ENCODE data around the gene PCSK7. TPM values are rescaled to one million over a fixed set of nuclear protein-coding genes. Genes with fewer than 3 reads are reported as not detected.

The PCSK7 gene
- total and polyA plus RNA-seq, 4 donors = 7.3 to 32.3 (median 16.2) TPM

GRCh38 chr11:117217141-117218084 lies 14.5 kb downstream of the PCSK7 start:
- Histone ChIP-seq H3K27ac (ENCODE audit: low read depth in 1 of 2, low read length in 2 of 2) (peak overlapping the region; percentile 39 to 50), H3K4me1 (ENCODE audit: control insufficient read depth in 4 of 4, insufficient read depth in 4 of 4, low read length in 3 of 4) (peaks cover 0 to 9% (median 0%) of the 10 kb centered on the region in 4 donors), H3K27me3 (ENCODE audit: control insufficient read depth in 4 of 4, insufficient read depth in 4 of 4, low read length in 3 of 4) (no peaks in the 10 kb centered on the region), H3K9me3 (ENCODE audit: control insufficient read depth in 4 of 4, low read length in 3 of 4) (no peaks in the 10 kb centered on the region), H3K36me3 (ENCODE audit: control insufficient read depth in 4 of 4, insufficient read depth in 3 of 4, low read depth in 1 of 4, low read length in 3 of 4) (peaks cover 4 to 72% (median 54%) of the 10 kb centered on the region in 4 donors), H3K9ac (ENCODE audit: low read depth in 1 of 2, low read length in 2 of 2) (no peak overlapping the region), H3K4me3 (ENCODE audit: low read depth in 1 of 3, low read length in 3 of 3) (no peak overlapping the region)
- TF ChIP-seq, protein P1, sequence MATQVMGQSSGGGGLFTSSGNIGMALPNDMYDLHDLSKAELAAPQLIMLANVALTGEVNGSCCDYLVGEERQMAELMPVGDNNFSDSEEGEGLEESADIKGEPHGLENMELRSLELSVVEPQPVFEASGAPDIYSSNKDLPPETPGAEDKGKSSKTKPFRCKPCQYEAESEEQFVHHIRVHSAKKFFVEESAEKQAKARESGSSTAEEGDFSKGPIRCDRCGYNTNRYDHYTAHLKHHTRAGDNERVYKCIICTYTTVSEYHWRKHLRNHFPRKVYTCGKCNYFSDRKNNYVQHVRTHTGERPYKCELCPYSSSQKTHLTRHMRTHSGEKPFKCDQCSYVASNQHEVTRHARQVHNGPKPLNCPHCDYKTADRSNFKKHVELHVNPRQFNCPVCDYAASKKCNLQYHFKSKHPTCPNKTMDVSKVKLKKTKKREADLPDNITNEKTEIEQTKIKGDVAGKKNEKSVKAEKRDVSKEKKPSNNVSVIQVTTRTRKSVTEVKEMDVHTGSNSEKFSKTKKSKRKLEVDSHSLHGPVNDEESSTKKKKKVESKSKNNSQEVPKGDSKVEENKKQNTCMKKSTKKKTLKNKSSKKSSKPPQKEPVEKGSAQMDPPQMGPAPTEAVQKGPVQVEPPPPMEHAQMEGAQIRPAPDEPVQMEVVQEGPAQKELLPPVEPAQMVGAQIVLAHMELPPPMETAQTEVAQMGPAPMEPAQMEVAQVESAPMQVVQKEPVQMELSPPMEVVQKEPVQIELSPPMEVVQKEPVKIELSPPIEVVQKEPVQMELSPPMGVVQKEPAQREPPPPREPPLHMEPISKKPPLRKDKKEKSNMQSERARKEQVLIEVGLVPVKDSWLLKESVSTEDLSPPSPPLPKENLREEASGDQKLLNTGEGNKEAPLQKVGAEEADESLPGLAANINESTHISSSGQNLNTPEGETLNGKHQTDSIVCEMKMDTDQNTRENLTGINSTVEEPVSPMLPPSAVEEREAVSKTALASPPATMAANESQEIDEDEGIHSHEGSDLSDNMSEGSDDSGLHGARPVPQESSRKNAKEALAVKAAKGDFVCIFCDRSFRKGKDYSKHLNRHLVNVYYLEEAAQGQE (IDR thresholded peaks at IDR 0.05) = peak; percentile 33
- TF ChIP-seq SP1 (IDR thresholded peaks at IDR 0.05) (peak; percentile 63), EGR1 (IDR thresholded peaks at IDR 0.05; ENCODE audit: low read depth in 2 of 2) (no peak), NR2F2 (IDR thresholded peaks at IDR 0.05) (peak; percentile 93), RXRA (IDR thresholded peaks at IDR 0.05) (peak; percentile 52 to 61)
- TF ChIP-seq, protein P2, sequence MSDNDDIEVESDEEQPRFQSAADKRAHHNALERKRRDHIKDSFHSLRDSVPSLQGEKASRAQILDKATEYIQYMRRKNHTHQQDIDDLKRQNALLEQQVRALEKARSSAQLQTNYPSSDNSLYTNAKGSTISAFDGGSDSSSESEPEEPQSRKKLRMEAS (IDR thresholded peaks at IDR 0.05) = no peak
- WGBS = 81% methylated on average over 11 of the region's 11 CpGs
- DNase-seq (ENCODE audit: low spot score) = no peak

DNA sequence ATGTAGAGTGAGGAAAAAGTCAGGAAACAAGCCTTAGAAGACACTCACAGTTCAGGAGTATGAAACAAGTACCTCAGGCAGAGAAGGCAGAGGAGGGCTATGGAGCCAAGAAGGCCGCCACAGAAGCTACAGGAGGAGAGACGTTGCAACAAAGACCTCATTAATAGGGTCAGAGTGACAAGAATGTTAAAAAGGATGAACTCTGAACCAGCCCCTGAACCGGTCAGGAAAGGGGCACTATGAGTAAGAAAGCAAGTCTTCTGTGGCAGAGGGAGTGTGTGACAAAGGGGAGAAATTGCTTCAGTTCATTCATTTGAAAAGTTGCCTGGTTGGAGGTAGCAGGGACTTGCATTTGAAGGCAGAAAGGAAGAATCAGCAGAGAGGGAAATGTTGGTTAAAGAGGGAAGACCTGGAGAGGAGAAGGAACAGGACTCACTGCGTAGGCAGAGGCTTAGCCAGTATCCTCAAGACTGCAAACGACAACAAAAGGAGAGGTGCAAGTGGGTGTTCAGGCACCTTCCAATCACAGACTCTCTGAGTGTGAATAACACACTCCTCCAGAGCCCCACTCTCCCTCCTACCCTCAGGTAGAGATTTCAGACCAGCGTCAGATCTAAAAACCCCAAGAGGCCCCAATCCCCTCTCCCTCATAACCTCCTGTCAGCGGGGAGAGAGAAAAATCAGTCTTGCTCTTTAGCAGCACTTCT lies 17.3 kb downstream of the PCSK7 start:
- Histone ChIP-seq H3K9ac (ENCODE audit: low read depth in 1 of 2, low read length in 2 of 2) (no peak overlapping the region), H3K36me3 (ENCODE audit: control insufficient read depth in 4 of 4, insufficient read depth in 3 of 4, low read depth in 1 of 4, low read length in 3 of 4) (peaks cover 3 to 59% (median 42%) of the 10 kb centered on the region in 4 donors), H3K27ac (ENCODE audit: low read depth in 1 of 2, low read length in 2 of 2) (no peak overlapping the region), H3K27me3 (ENCODE audit: control insufficient read depth in 4 of 4, insufficient read depth in 4 of 4, low read length in 3 of 4) (no peaks in the 10 kb centered on the region), H3K4me3 (ENCODE audit: low read depth in 1 of 3, low read length in 3 of 3) (no peak overlapping the region), H3K4me1 (ENCODE audit: control insufficient read depth in 4 of 4, insufficient read depth in 4 of 4, low read length in 3 of 4) (peaks cover 0 to 5% (median 0%) of the 10 kb centered on the region in 4 donors), H3K9me3 (ENCODE audit: control insufficient read depth in 4 of 4, low read length in 3 of 4) (no peaks in the 10 kb centered on the region)
- TF ChIP-seq, protein P3, sequence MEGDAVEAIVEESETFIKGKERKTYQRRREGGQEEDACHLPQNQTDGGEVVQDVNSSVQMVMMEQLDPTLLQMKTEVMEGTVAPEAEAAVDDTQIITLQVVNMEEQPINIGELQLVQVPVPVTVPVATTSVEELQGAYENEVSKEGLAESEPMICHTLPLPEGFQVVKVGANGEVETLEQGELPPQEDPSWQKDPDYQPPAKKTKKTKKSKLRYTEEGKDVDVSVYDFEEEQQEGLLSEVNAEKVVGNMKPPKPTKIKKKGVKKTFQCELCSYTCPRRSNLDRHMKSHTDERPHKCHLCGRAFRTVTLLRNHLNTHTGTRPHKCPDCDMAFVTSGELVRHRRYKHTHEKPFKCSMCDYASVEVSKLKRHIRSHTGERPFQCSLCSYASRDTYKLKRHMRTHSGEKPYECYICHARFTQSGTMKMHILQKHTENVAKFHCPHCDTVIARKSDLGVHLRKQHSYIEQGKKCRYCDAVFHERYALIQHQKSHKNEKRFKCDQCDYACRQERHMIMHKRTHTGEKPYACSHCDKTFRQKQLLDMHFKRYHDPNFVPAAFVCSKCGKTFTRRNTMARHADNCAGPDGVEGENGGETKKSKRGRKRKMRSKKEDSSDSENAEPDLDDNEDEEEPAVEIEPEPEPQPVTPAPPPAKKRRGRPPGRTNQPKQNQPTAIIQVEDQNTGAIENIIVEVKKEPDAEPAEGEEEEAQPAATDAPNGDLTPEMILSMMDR (IDR thresholded peaks at IDR 0.05; ENCODE audit: low read depth, low read length, missing input control) = no peak
- TF ChIP-seq, protein P4, sequence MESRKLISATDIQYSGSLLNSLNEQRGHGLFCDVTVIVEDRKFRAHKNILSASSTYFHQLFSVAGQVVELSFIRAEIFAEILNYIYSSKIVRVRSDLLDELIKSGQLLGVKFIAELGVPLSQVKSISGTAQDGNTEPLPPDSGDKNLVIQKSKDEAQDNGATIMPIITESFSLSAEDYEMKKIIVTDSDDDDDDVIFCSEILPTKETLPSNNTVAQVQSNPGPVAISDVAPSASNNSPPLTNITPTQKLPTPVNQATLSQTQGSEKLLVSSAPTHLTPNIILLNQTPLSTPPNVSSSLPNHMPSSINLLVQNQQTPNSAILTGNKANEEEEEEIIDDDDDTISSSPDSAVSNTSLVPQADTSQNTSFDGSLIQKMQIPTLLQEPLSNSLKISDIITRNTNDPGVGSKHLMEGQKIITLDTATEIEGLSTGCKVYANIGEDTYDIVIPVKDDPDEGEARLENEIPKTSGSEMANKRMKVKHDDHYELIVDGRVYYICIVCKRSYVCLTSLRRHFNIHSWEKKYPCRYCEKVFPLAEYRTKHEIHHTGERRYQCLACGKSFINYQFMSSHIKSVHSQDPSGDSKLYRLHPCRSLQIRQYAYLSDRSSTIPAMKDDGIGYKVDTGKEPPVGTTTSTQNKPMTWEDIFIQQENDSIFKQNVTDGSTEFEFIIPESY (IDR thresholded peaks at IDR 0.05) = no peak
- no peak for TF ChIP-seq ATF3 (IDR thresholded peaks at IDR 0.05)
- TF ChIP-seq, protein P1 (IDR thresholded peaks at IDR 0.05) = no peak
- no peak for TF ChIP-seq FOXA1 (IDR thresholded peaks at IDR 0.05)
- TF ChIP-seq NR2F2 (IDR thresholded peaks at IDR 0.05) = no peak
- no peak for TF ChIP-seq HNF4G (IDR thresholded peaks at IDR 0.05)
- TF ChIP-seq HNF4A (conservative IDR thresholded peaks at IDR 0.05) = no peak
- no peak for TF ChIP-seq JUND (IDR thresholded peaks at IDR 0.05)
- no peak for TF ChIP-seq GABPA (IDR thresholded peaks at IDR 0.05 in 1 of 2, conservative IDR thresholded peaks at IDR 0.05 in 1 of 2)
- no peak for DNase-seq (ENCODE audit: low spot score)
- WGBS = 93% methylated on average over 7 of the region's 7 CpGs
